H1 (cell line): ENCODE data around the gene ACAP1. TPM values are rescaled to one million over a fixed set of nuclear protein-coding genes. Genes with fewer than 3 reads are reported as not detected.

Experiments
- CTCF ChIA-PET: fragments of 300-600 bp; sonication (Branson Sonifier 250); formaldehyde crosslinking; loops from one replicate; lab custom pipeline; 2021; ENCODE audit not compliant: partially characterized antibody; lab: Charles Lee
- POLR2A ChIA-PET: fragments of 300-600 bp; sonication (Branson Sonifier 250); formaldehyde crosslinking; loops from one replicate; lab custom pipeline; 2021; ENCODE audit warnings: inconsistent platforms; ENCODE audit not compliant: partially characterized antibody; lab: Charles Lee
- DNase-seq, 2 experiments: peaks; one replicate each; pipeline versions ENCODE4 v3.0.0 to v3.0.0-alpha.2; 2010 to 2022; ENCODE audit warnings: low spot score in 2 of 2, low read depth in 1 of 2, mixed read lengths in 1 of 2
- FAIRE-seq: peaks from 2 replicates; lab custom pipeline; 2011; peaks lifted over from hg19 to GRCh38; lab: Jason Lieb, UNC
- H2AFZ ChIP-seq: 2 replicates; pipeline ENCODE4 v1.8.1; 2012; ENCODE audit warnings: low read length, inconsistent platforms
- H2AK5ac ChIP-seq: 2 replicates; pipeline ENCODE4 v1.6.1; 2013; ENCODE audit warnings: low read depth, low read length
- H2BK120ac ChIP-seq: replicated peaks from 2 replicates; pipeline ENCODE3; 2013; ENCODE audit warnings: low read depth, low read length, inconsistent platforms
- H2BK12ac ChIP-seq: 2 replicates; pipeline ENCODE4 v1.6.1; 2013; ENCODE audit warnings: low read depth, low read length
- H2BK15ac ChIP-seq: 2 replicates; pipeline ENCODE4 v1.6.1; 2013; ENCODE audit warnings: low read length
- H2BK20ac ChIP-seq: 2 replicates; pipeline ENCODE4 v1.6.1; 2013; ENCODE audit warnings: low read length
- H2BK5ac ChIP-seq: 2 replicates; pipeline ENCODE4 v1.6.1; 2013; ENCODE audit warnings: low read depth, low read length
- H3K14ac ChIP-seq: 2 replicates; pipeline ENCODE4 v1.6.1; 2013; ENCODE audit warnings: inconsistent platforms; ENCODE audit not compliant: insufficient read length
- H3K18ac ChIP-seq: 2 replicates; pipeline ENCODE4 v1.6.1; 2013; ENCODE audit warnings: low read length; ENCODE audit errors: extremely low read depth
- H3K23ac ChIP-seq: 2 replicates; pipeline ENCODE4 v1.6.1; 2013; ENCODE audit warnings: inconsistent platforms; ENCODE audit not compliant: insufficient read length
- H3K23me2 ChIP-seq: 2 replicates; pipeline ENCODE4 v1.6.1; 2013; ENCODE audit warnings: low read depth, low read length
- H3K27ac ChIP-seq: 2 replicates; pipeline ENCODE4 v1.6.1; 2011; ENCODE audit warnings: low read depth, low read length, inconsistent platforms
- H3K27me3 ChIP-seq, 4 experiments: replicated peaks in 1 of 4; 1 replicate in 1 of 4; 2 replicates in 3 of 4; pipeline versions ENCODE4 v1.6.1 to v1.8.1; 2011 to 2013; ENCODE audit warnings: low read length in 3 of 4, mild to moderate bottlenecking in 3 of 4, inconsistent platforms in 2 of 4, mixed read lengths in 2 of 4, moderate library complexity in 1 of 4; ENCODE audit not compliant: control insufficient read depth in 3 of 4, insufficient read depth in 3 of 4; ENCODE audit errors: extremely low read depth in 1 of 4
- H3K36me3 ChIP-seq, 4 experiments: 2 replicates each; pipeline versions ENCODE4 v1.6.1 to v1.8.1; 2011 to 2013; ENCODE audit warnings: mild to moderate bottlenecking in 4 of 4, low read length in 3 of 4, moderate library complexity in 2 of 4, control low read depth in 1 of 4, inconsistent platforms in 1 of 4; ENCODE audit not compliant: insufficient read depth in 4 of 4, control insufficient read depth in 2 of 4
- H3K4ac ChIP-seq: replicated peaks from 2 replicates; pipeline ENCODE3; 2013; ENCODE audit warnings: low read length, low read depth, mixed read lengths, inconsistent platforms; ENCODE audit not compliant: insufficient read length
- H3K4me1 ChIP-seq, 4 experiments: replicated peaks in 1 of 4; 1 replicate in 1 of 4; 2 replicates in 3 of 4; pipeline versions ENCODE4 v1.6.1 to v1.8.1; 2011 to 2013; ENCODE audit warnings: low read length in 3 of 4, inconsistent platforms in 2 of 4, mixed read lengths in 1 of 4; ENCODE audit not compliant: insufficient read depth in 4 of 4, control insufficient read depth in 3 of 4
- H3K4me2 ChIP-seq, 2 experiments: 2 replicates each; pipeline versions ENCODE4 v1.6.1 to v1.8.1; 2011 to 2013; ENCODE audit warnings: low read depth in 2 of 2, low read length in 2 of 2, control low read depth in 1 of 2, inconsistent platforms in 1 of 2, mild to moderate bottlenecking in 1 of 2; ENCODE audit not compliant: insufficient read depth in 1 of 2
- H3K4me3 ChIP-seq, 4 experiments: fragments of 200-600, 300-600 bp in 1 of 4; sonication (generic), shearing (Covaris generic), sonication (Bioruptor Twin) in 1 of 4; 2 replicates each; pipeline versions ENCODE4 v1.5.1 to v1.8.1; 2011 to 2016; ENCODE audit warnings: low read length in 4 of 4, low read depth in 3 of 4, control low read depth in 2 of 4, inconsistent platforms in 2 of 4, mild to moderate bottlenecking in 2 of 4, mixed read lengths in 1 of 4, moderate library complexity in 1 of 4; ENCODE audit not compliant: insufficient read depth in 2 of 4; ENCODE audit errors: extremely low read depth in 1 of 4
- H3K56ac ChIP-seq: replicated peaks from 2 replicates; pipeline ENCODE3; 2013; ENCODE audit warnings: low read depth, mild to moderate bottlenecking, mixed read lengths, low read length, inconsistent platforms; ENCODE audit not compliant: insufficient read length
- H3K79me1 ChIP-seq: 2 replicates; pipeline ENCODE4 v1.6.1; 2013; ENCODE audit warnings: low read depth, low read length, control low read depth
- H3K79me2 ChIP-seq, 2 experiments: 2 replicates each; pipeline versions ENCODE4 v1.6.1 to v1.8.1; 2012 to 2013; ENCODE audit warnings: low read length in 2 of 2, mild to moderate bottlenecking in 2 of 2, inconsistent platforms in 1 of 2; ENCODE audit not compliant: insufficient read depth in 2 of 2, control insufficient read depth in 1 of 2
- H3K9ac ChIP-seq, 4 experiments: replicated peaks in 1 of 4; 1 replicate in 1 of 4; 2 replicates in 3 of 4; pipeline versions ENCODE4 v1.6.1 to v1.8.1; 2011 to 2013; ENCODE audit warnings: low read depth in 3 of 4, low read length in 3 of 4, control low read depth in 2 of 4, mild to moderate bottlenecking in 2 of 4, moderate library complexity in 2 of 4, inconsistent platforms in 1 of 4; ENCODE audit errors: extremely low read depth in 1 of 4
- H3K9me3 ChIP-seq, 2 experiments: 2 replicates each; pipeline versions ENCODE4 v1.6.1 to v1.8.1; 2012 to 2013; ENCODE audit warnings: mild to moderate bottlenecking in 2 of 2, moderate library complexity in 2 of 2, control low read depth in 1 of 2, inconsistent platforms in 1 of 2, low read depth in 1 of 2, low read length in 1 of 2, mixed read lengths in 1 of 2; ENCODE audit not compliant: insufficient read depth in 2 of 2
- H4K20me1 ChIP-seq, 2 experiments: replicated peaks in 1 of 2; 2 replicates each; pipeline versions ENCODE3 to v1.8.1; 2011 to 2013; ENCODE audit warnings: inconsistent platforms in 2 of 2, low read length in 2 of 2, mild to moderate bottlenecking in 1 of 2; ENCODE audit not compliant: insufficient read depth in 2 of 2, control insufficient read depth in 1 of 2
- H4K5ac ChIP-seq: 2 replicates; pipeline ENCODE4 v1.6.1; 2013; ENCODE audit warnings: low read length, low read depth, mixed read lengths, inconsistent platforms; ENCODE audit not compliant: insufficient read length
- H4K8ac ChIP-seq: 2 replicates; pipeline ENCODE4 v1.8.0; 2013; ENCODE audit warnings: mild to moderate bottlenecking, moderate library complexity, low read length, inconsistent platforms; ENCODE audit not compliant: insufficient read depth; ENCODE audit errors: extremely low read depth
- H4K91ac ChIP-seq: replicated peaks from 2 replicates; pipeline ENCODE3; 2013; ENCODE audit warnings: low read length, mixed read lengths, inconsistent platforms; ENCODE audit not compliant: insufficient read length
- CTCF ChIP-seq, 3 experiments: IDR thresholded peaks; 1 replicate in 2 of 3; 2 replicates in 1 of 3; pipeline versions ENCODE4 v1.5.1 to v1.6.1; 2011; ENCODE audit warnings: low read length in 3 of 3, mild to moderate bottlenecking in 3 of 3, inconsistent platforms in 2 of 3, low read depth in 1 of 3, moderate library complexity in 1 of 3; ENCODE audit not compliant: insufficient read depth in 1 of 3; ENCODE audit errors: control extremely low read depth in 1 of 3
- JUND ChIP-seq: IDR thresholded peaks from 2 replicates; pipeline ENCODE4 v1.6.1; 2011; ENCODE audit warnings: mild to moderate bottlenecking, improper control_type of control experiment, low read length
- MAFK ChIP-seq: IDR thresholded peaks from 2 replicates; pipeline ENCODE4 v1.6.1; 2012; ENCODE audit warnings: low read depth, mild to moderate bottlenecking, improper control_type of control experiment, low read length
- POLR2AphosphoS5 ChIP-seq: IDR thresholded peaks from 2 replicates; pipeline ENCODE4 v1.6.1; 2011; ENCODE audit warnings: low read depth, low read length
- TAF1 ChIP-seq: IDR thresholded peaks from 2 replicates; pipeline ENCODE4 v1.6.1; 2011; ENCODE audit warnings: mild to moderate bottlenecking, low read depth, low read length
- TAF7 ChIP-seq: optimal IDR thresholded peaks from 2 replicates; pipeline ENCODE3; 2011; ENCODE audit warnings: low read depth, mild to moderate bottlenecking, inconsistent platforms, low read length, moderate library complexity, borderline replicate concordance
- TCF12 ChIP-seq: IDR thresholded peaks from 2 replicates; pipeline ENCODE4 v1.6.1; 2011; ENCODE audit warnings: low read depth, mild to moderate bottlenecking, low read length
- WGBS, 2 experiments: shearing (Covaris generic) in 1 of 2; methylation state at CpG; one replicate each; pipeline versions ENCODE4 v1.1.6 to v1.1.7; 2013 to 2015; ENCODE audit warnings: low lambda C conversion rate in 2 of 2, mixed read lengths in 2 of 2, inconsistent platforms in 1 of 2, low coverage in 1 of 2, missing lambda C conversion rate in 1 of 2; ENCODE audit not compliant: insufficient replicate concordance in 2 of 2, insufficient coverage in 1 of 2, insufficient read length in 1 of 2; ENCODE audit errors: extremely low coverage in 1 of 2, missing lambda C conversion rate in 1 of 2; 5-methylcytosine and 5-hydroxymethylcytosine counted together
- polyA plus RNA-seq, 7 experiments: library from polyadenylated mRNA; depleted of rRNA in 3 of 7; stranded (reverse) in 5 of 7; unstranded in 2 of 7; fragments of >200 nt in 5 of 7; fragments of 200-250 nt in 2 of 7; gene quantifications; 1 replicate in 5 of 7; 2 replicates in 1 of 7; 4 replicates in 1 of 7; pipeline versions ENCODE4 v1.2.1 to v1.2.3, GENCODE V29; 2011 to 2013; ENCODE audit warnings: missing spikeins in 2 of 7, mixed read lengths in 2 of 7
- total RNA-seq: library from RNA; stranded (reverse); fragmentation: NEBNext Ultra II Directional; extraction: Animal tissue kit (Norgen Biotek cat#: 25700); gene quantifications from 2 replicates; pipeline ENCODE4 v1.2.1, GENCODE V29; 2021

ACAP1 gene
- total and polyA plus RNA-seq, 2 of the 8 experiments (the other 6 are each of a cell fraction or from before 2014, with no cell fraction given) = 11.9 to 45.1 TPM

DNA sequence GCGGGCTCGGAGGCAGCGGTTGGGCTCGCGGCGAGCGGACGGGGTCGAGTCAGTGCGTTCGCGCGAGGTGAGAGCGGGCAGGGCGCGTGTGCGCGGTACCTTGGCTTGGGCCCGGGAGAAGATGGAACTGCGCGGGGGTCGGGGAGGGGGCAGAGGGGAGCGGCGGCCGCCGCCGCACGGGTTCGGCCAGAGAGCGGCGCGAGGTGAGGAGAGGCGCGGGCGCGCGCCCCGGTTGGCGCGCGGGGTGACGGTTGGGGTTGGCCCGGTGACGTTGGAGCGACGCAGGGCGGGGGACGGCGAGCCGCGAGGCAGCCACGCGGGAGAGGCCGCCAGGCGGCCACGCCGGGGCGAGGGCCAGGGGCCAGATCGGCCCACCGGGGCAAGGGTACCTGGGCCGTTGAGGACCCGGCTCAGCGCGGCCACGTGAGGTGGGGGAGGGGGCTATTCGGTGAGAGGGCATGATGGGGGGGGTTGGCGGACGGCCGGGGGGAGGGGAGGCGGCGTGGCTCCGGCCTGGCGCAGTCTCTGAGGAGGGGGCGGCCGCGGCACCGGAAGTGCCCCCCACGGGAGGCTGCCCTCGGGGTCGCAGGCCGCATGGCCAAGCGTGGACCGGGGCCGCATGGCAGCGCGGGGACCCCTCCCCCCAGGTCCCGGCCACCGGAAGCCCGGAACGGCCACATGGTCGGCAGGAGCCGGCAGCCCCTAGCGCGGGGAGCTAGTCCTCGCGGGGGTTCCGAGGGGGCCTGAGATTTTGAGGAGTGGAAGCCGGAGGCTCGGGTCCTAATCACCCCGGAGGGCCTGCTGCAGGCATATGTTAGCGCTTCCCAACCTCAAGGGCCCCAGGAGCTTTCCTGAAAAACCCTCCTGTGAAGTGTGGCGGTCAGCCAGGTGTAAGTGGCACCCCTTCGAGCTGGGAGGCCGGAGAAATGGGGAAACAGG is 28.4 kb upstream of the ACAP1 start:
- H3K4me2 ChIP-seq = peak overlapping the region; percentile 88 to 99
- H3K9ac ChIP-seq = peak overlapping the region; percentile 94 to 100 (median 98)
- H3K79me2 ChIP-seq = peaks cover 17 to 35% of the 10 kb centered on the region in 2 experiments
- peaks cover 27 to 35% (median 32%) of the 10 kb centered on the region in 4 experiments for H3K36me3 ChIP-seq
- no peak overlapping the region for H2BK12ac ChIP-seq
- H3K23me2 ChIP-seq = peaks cover 10% of the 10 kb centered on the region
- H2BK15ac ChIP-seq = 0 out of 2 replicates have a peak overlapping the region, but pooled peaks have one; percentile 88
- H2BK120ac ChIP-seq = peak overlapping the region; percentile 70
- H2BK5ac ChIP-seq = peak overlapping the region; percentile 97
- H3K4me1 ChIP-seq = peaks cover 0 to 14% (median 6%) of the 10 kb centered on the region in 4 experiments; a peak in 5 of 7 replicates
- DNase-seq (peak in 1 of 2 experiments; percentile 72), FAIRE-seq (no peak)
- 0 out of 2 replicates have a peak overlapping the region, but pooled peaks have one; percentile 32 for H2BK20ac ChIP-seq
- H3K4me3 ChIP-seq = peak overlapping the region; percentile 87 to 97 (median 90)
- 6% methylated on average over 19 of the region's 104 CpGs; no CpG with 5 or more reads in 1 of the 2 experiments for WGBS, 2 experiments
- POLR2A ChIA-PET = interaction anchor here (0.6 to 11.3 kb wide), 26 partner anchors 9 to 263 kb away, joined by 3 to 223 read pairs (median 6); partner anchors contain the start of genes ACAP1, CLDN7, CTDNEP1 and GABARAP
- H3K27me3 ChIP-seq = no peaks in the 10 kb centered on the region
- H3K18ac ChIP-seq = peak overlapping the region; percentile 97
- H3K27ac ChIP-seq = peak overlapping the region; percentile 92
- H3K79me1 ChIP-seq = peaks cover 8% of the 10 kb centered on the region
- no peaks in the 10 kb centered on the region for H3K9me3 ChIP-seq
- no peak overlapping the region for H3K14ac ChIP-seq
- H4K20me1 ChIP-seq = peaks cover 21 to 24% of the 10 kb centered on the region in 2 experiments
- H3K56ac ChIP-seq = peak overlapping the region; percentile 94
- peak overlapping the region; percentile 72 for H4K5ac ChIP-seq
- H2AFZ ChIP-seq = no peak overlapping the region
- H4K8ac ChIP-seq = peak overlapping the region; percentile 88
- H3K4ac ChIP-seq = peak overlapping the region; percentile 99
- no peak overlapping the region for H3K23ac ChIP-seq
- peak overlapping the region; percentile 96; the same call in 1 of the 2 replicates for H2AK5ac ChIP-seq
- H4K91ac ChIP-seq = peak overlapping the region; percentile 88
- CTCF ChIA-PET = interaction anchor here (0.6 to 4.5 kb wide), 8 partner anchors 11 to 262 kb away, joined by 3 to 22 read pairs (median 3); partner anchors contain the start of gene ASGR1
- TF ChIP-seq CTCF (IDR thresholded peaks at IDR 0.05; ENCODE audit: control extremely low read depth in 1 of 3, insufficient read depth in 1 of 3, low read depth in 1 of 3, low read length in 3 of 3) (0 out of 4 replicates have a peak, but pooled peaks of 1 of the 3 experiments have one; percentile 8), TAF1 (peak; percentile 26), MAFK (no peak), JUND (no peak), TCF12 (no peak), POLR2AphosphoS5 (peak; percentile 14; the same call in 1 of the 2 replicates), TAF7 (peak; percentile 4)
